Measurements from ENCODE around the gene FBLN2.

Gene FBLN2

GRCh38 chr3:13517253-13517977 is 31.5 kb upstream of the FBLN2 start:
- H3K79me2 ChIP-seq (ENCODE audit: insufficient read depth, low read length), result no peaks in the 10 kb centered on the region
- H3K27ac ChIP-seq (ENCODE audit: low read length), result no peak overlapping the region
- TF ChIP-seq, protein P1, sequence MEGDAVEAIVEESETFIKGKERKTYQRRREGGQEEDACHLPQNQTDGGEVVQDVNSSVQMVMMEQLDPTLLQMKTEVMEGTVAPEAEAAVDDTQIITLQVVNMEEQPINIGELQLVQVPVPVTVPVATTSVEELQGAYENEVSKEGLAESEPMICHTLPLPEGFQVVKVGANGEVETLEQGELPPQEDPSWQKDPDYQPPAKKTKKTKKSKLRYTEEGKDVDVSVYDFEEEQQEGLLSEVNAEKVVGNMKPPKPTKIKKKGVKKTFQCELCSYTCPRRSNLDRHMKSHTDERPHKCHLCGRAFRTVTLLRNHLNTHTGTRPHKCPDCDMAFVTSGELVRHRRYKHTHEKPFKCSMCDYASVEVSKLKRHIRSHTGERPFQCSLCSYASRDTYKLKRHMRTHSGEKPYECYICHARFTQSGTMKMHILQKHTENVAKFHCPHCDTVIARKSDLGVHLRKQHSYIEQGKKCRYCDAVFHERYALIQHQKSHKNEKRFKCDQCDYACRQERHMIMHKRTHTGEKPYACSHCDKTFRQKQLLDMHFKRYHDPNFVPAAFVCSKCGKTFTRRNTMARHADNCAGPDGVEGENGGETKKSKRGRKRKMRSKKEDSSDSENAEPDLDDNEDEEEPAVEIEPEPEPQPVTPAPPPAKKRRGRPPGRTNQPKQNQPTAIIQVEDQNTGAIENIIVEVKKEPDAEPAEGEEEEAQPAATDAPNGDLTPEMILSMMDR (IDR thresholded peaks at IDR 0.05; ENCODE audit: borderline replicate concordance, extremely low read depth, low read length, poor library complexity, severe bottlenecking), result no peak
- no peak for TF ChIP-seq EZH2 (IDR thresholded peaks at IDR 0.05; ENCODE audit: borderline replicate concordance, low read depth, low read length, severe bottlenecking)
- ATAC-seq (ENCODE audit: insufficient read depth, low read depth), result no peak
- no peak overlapping the region for H3K4me2 ChIP-seq (ENCODE audit: insufficient read depth, low read length)
- H3K9ac ChIP-seq (ENCODE audit: low read depth, low read length), result no peak overlapping the region
- no peaks in the 10 kb centered on the region for H3K36me3 ChIP-seq (ENCODE audit: insufficient read depth, low read length)
- H4K20me1 ChIP-seq (ENCODE audit: insufficient read depth, low read length), result no peaks in the 10 kb centered on the region; the same call in 1 of the 2 replicates
- no peak overlapping the region for H3K4me3 ChIP-seq (ENCODE audit: low read depth in 1 of 2, low read length in 2 of 2)
- no peaks in the 10 kb centered on the region for H3K4me1 ChIP-seq (ENCODE audit: insufficient read depth, low read length)
- no peaks in the 10 kb centered on the region for H3K27me3 ChIP-seq (ENCODE audit: insufficient read depth, low read length, poor library complexity)
- DNase-seq, result no peak
- H2AFZ ChIP-seq (ENCODE audit: low read depth, low read length), result no peak overlapping the region
- H3K9me3 ChIP-seq (ENCODE audit: insufficient read depth, low read length, severe bottlenecking), result no peaks in the 10 kb centered on the region

DNA sequence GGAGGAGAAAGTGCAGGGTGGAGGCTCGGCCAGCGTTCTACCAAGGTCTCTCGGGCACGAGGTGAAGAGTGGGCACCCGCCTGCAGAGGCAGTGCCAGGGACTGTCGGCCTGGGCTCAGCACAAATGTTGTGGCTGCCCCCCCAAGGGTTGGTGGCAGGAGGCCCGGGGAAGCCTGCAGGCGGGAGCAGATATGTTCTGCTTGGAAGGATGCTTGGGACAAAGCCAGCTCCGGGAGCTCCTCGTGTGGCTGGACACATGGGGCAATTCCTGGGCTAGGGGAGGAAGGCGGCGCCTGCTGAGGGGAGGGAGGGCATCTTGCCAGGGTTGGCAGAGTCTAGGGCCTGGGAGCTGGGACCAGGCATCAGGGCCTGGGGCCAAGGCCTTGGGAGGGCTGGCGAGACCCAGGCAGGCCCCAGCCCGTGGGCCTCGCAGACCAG is 30.4 kb upstream of the FBLN2 start:
- no peaks in the 10 kb centered on the region for H3K27me3 ChIP-seq (ENCODE audit: insufficient read depth, low read length, poor library complexity)
- H3K4me2 ChIP-seq (ENCODE audit: insufficient read depth, low read length), result no peak overlapping the region
- H3K79me2 ChIP-seq (ENCODE audit: insufficient read depth, low read length), result no peaks in the 10 kb centered on the region
- no peaks in the 10 kb centered on the region for H3K36me3 ChIP-seq (ENCODE audit: insufficient read depth, low read length)
- H3K4me1 ChIP-seq (ENCODE audit: insufficient read depth, low read length), result no peaks in the 10 kb centered on the region
- H2AFZ ChIP-seq (ENCODE audit: low read depth, low read length), result no peak overlapping the region
- no peak overlapping the region for H3K9ac ChIP-seq (ENCODE audit: low read depth, low read length)
- no peak for ATAC-seq (ENCODE audit: insufficient read depth, low read depth)
- H3K4me3 ChIP-seq (ENCODE audit: low read depth in 1 of 2, low read length in 2 of 2), result no peak overlapping the region
- H4K20me1 ChIP-seq (ENCODE audit: insufficient read depth, low read length), result no peaks in the 10 kb centered on the region; the same call in 1 of the 2 replicates
- H3K9me3 ChIP-seq (ENCODE audit: insufficient read depth, low read length, severe bottlenecking), result no peaks in the 10 kb centered on the region
- no peak overlapping the region for H3K27ac ChIP-seq (ENCODE audit: low read length)
- no peak for DNase-seq
- TF ChIP-seq, protein P1 (IDR thresholded peaks at IDR 0.05; ENCODE audit: borderline replicate concordance, extremely low read depth, low read length, poor library complexity, severe bottlenecking), result no peak
- no peak for TF ChIP-seq EZH2 (IDR thresholded peaks at IDR 0.05; ENCODE audit: borderline replicate concordance, low read depth, low read length, severe bottlenecking)

DNA sequence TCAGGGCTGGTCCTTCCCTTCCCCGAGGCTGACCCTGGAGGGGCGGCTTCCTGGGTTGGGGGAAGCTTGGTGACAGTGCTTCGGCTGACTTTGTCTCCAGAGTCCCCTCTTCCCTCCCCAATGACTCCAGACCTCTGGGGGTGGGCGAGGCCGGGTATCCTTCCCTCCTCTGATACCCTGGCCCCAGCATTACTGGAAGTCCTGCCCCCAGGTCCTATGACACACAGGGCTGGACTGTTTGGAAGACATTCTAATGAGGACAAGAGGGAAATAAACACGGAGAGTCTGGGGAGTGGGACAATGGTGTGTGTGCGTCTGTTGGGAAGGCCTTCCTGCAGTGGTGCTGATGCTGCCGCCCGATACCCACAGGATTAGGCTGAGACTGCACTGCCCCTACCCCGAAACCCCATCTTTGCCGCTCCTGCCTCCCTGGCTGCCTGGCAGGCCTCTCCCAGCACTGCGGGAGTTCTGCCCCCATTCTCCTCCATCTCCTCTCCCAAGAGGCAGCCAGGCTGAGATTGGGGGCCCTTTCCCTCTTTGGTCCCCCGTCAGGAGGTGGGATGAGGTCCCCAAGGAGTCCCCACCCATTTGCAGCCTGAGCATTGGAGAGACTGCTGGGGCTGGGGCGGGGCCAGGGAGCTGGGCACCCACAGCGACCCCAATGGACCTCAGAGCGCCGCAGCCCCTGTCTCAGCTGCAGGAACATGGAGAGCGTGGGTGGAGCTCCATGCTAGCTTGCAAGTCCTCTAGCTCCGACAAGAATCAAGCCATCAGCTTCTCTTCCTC is 29.7 kb upstream of the FBLN2 start:
- H3K79me2 ChIP-seq (ENCODE audit: insufficient read depth, low read length), result no peaks in the 10 kb centered on the region
- H4K20me1 ChIP-seq (ENCODE audit: insufficient read depth, low read length), result no peaks in the 10 kb centered on the region; the same call in 1 of the 2 replicates
- H3K27me3 ChIP-seq (ENCODE audit: insufficient read depth, low read length, poor library complexity), result no peaks in the 10 kb centered on the region
- no peak overlapping the region for H3K4me3 ChIP-seq (ENCODE audit: low read depth in 1 of 2, low read length in 2 of 2)
- H3K4me1 ChIP-seq (ENCODE audit: insufficient read depth, low read length), result no peaks in the 10 kb centered on the region
- no peak overlapping the region for H3K4me2 ChIP-seq (ENCODE audit: insufficient read depth, low read length)
- TF ChIP-seq, protein P1 (IDR thresholded peaks at IDR 0.05; ENCODE audit: borderline replicate concordance, extremely low read depth, low read length, poor library complexity, severe bottlenecking), result no peak
- TF ChIP-seq EZH2 (IDR thresholded peaks at IDR 0.05; ENCODE audit: borderline replicate concordance, low read depth, low read length, severe bottlenecking), result no peak
- no peaks in the 10 kb centered on the region for H3K36me3 ChIP-seq (ENCODE audit: insufficient read depth, low read length)
- H3K9ac ChIP-seq (ENCODE audit: low read depth, low read length), result no peak overlapping the region
- DNase-seq (no peak), ATAC-seq (ENCODE audit: insufficient read depth, low read depth) (no peak)
- no peaks in the 10 kb centered on the region for H3K9me3 ChIP-seq (ENCODE audit: insufficient read depth, low read length, severe bottlenecking)
- H3K27ac ChIP-seq (ENCODE audit: low read length), result no peak overlapping the region
- no peak overlapping the region for H2AFZ ChIP-seq (ENCODE audit: low read depth, low read length)
